Endothelial cell (in vitro differentiated cells): ENCODE results near the gene PRKD3. TPM values are rescaled to one million over a fixed set of nuclear protein-coding genes. Genes with fewer than 3 reads are reported as not detected.
A peak's percentile ranks its signal among the peaks of the same experiment; 100 is the strongest.

Source experiments
- DNase-seq: peaks from one replicate; pipeline ENCODE4 v3.0.0; 2021; ENCODE audit warnings: low spot score
- H3K27ac Mint-ChIP-seq: one replicate; pipeline ENCODE4 v1.8.0; 2021; ENCODE audit warnings: mixed read lengths, inconsistent platforms; ENCODE audit not compliant: unreplicated experiment
- H3K27me3 Mint-ChIP-seq: one replicate; pipeline ENCODE4 v1.8.0; 2021; ENCODE audit warnings: mild to moderate bottlenecking, moderate library complexity, mixed read lengths, inconsistent platforms; ENCODE audit not compliant: unreplicated experiment
- H3K36me3 Mint-ChIP-seq: one replicate; pipeline ENCODE4 v1.8.0; 2021; ENCODE audit warnings: mild to moderate bottlenecking, low read depth, mixed read lengths, inconsistent platforms; ENCODE audit not compliant: unreplicated experiment
- H3K4me1 Mint-ChIP-seq: one replicate; pipeline ENCODE4 v1.8.0; 2021; ENCODE audit warnings: mild to moderate bottlenecking, mixed read lengths, inconsistent platforms; ENCODE audit not compliant: unreplicated experiment
- H3K4me3 Mint-ChIP-seq: one replicate; pipeline ENCODE4 v1.8.0; 2021; ENCODE audit warnings: mild to moderate bottlenecking, mixed read lengths, inconsistent platforms; ENCODE audit not compliant: unreplicated experiment
- H3K9me3 Mint-ChIP-seq: one replicate; pipeline ENCODE4 v1.8.0; 2021; ENCODE audit warnings: mixed read lengths, inconsistent platforms; ENCODE audit not compliant: unreplicated experiment
- total RNA-seq: library from RNA; stranded (reverse); fragmentation: NEBNext Ultra II Directional; extraction: Animal tissue kit (Norgen Biotek cat#: 25700); gene quantifications from one replicate; pipeline ENCODE4 v1.2.1, GENCODE V29; 2021; ENCODE audit not compliant: unreplicated experiment
- TF ChIP-seq, protein P1 (sequence below): fragments of 200-600 bp; sonication (generic); IDR thresholded peaks from one replicate; pipeline ENCODE4 v1.5.0; 2021; ENCODE audit warnings: antibody characterized with exemption; ENCODE audit not compliant: unreplicated experiment

The PRKD3 gene
- total RNA-seq, 1 donor from 2014 or later, result 71.3 TPM

DNA sequence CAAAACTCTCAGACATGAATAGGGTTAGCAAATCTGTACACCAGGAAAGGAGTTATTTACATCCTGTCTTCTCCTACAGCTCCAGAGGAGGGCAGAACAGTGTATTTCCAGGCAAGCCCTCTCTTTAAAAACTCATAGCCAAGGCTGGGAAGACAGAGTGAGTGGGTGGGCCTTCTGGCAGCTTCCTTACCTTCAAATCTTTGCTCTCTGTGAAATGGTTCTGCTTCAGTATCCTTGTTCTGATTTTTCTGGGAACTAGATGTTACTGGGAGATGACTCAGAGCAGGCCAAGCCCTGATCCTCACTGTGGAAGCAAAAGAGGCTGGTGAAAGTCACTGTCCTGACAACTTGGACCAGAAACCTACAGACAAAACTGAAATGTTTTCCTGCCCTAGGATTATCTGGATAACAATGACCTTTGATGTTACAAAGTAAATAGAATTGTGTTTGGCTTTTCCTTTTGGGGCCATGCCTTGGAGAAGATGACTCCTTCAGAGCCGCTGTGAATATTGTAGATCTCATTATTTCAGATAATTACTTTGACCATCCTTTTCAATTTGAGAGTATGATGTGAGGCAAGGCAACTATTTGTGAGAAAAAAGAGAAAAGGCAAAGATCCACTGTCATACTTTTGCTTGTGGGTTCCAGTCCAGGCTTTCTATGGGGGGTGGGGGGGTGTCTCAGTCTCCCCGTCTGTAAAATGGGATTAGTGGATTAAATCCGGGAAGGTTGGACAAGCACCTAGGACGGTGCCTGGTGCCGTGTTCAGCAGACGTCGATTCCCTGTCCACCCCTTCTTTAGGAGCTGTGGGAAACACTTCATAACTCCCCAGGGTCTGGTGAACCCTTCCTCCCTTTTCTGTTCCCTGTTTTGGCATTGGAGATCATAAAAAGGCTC is 19.2 kb upstream of the PRKD3 start:
- Mint-ChIP-seq H3K4me1 (peaks cover 43% of the 10 kb centered on the region), H3K4me3 (peak overlapping the region; percentile 92), H3K9me3 (no peaks in the 10 kb centered on the region), H3K36me3 (no peaks in the 10 kb centered on the region), H3K27ac (peak overlapping the region; percentile 65), H3K27me3 (peaks cover 5% of the 10 kb centered on the region)
- DNase-seq, result peak; percentile 22
- TF ChIP-seq, protein P1, sequence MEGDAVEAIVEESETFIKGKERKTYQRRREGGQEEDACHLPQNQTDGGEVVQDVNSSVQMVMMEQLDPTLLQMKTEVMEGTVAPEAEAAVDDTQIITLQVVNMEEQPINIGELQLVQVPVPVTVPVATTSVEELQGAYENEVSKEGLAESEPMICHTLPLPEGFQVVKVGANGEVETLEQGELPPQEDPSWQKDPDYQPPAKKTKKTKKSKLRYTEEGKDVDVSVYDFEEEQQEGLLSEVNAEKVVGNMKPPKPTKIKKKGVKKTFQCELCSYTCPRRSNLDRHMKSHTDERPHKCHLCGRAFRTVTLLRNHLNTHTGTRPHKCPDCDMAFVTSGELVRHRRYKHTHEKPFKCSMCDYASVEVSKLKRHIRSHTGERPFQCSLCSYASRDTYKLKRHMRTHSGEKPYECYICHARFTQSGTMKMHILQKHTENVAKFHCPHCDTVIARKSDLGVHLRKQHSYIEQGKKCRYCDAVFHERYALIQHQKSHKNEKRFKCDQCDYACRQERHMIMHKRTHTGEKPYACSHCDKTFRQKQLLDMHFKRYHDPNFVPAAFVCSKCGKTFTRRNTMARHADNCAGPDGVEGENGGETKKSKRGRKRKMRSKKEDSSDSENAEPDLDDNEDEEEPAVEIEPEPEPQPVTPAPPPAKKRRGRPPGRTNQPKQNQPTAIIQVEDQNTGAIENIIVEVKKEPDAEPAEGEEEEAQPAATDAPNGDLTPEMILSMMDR, result no peak

DNA sequence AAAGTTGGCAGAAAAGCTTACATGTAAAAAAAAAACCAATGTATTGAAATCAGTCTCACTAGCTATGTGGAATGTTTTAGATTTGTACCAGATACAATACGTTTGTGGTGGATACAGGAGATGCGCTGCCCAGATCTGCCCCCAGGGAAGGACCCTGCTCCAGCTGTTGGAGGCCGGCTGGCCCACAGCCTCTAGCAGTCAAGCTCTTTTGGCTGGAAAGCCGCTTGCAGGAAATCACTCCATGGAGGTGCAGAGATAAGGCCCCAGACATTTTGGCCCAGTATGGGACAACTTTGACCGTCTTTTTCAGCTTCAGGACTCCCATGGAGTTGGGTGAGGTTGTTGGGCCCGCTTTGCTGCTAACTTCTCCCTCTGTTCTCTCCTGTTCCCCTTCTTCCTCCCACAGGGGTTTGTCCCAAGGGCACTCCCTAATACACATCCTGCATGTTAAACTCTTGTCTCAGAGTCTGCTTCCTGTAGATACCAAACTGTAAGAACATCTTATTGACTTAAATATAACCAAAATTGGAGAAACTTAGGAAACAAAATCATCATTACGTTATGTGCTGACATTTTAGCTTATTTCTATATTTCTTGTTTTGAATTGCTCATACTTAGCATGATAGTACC is 18.1 kb upstream of the PRKD3 start:
- peak; percentile 10 for DNase-seq
- H3K4me1 Mint-ChIP-seq, result peaks cover 40% of the 10 kb centered on the region
- no peaks in the 10 kb centered on the region for H3K36me3 Mint-ChIP-seq
- no peak overlapping the region for H3K4me3 Mint-ChIP-seq
- peak overlapping the region; percentile 65 for H3K27ac Mint-ChIP-seq
- peaks cover 3% of the 10 kb centered on the region for H3K27me3 Mint-ChIP-seq
- TF ChIP-seq, protein P1, result no peak
- no peaks in the 10 kb centered on the region for H3K9me3 Mint-ChIP-seq

DNA sequence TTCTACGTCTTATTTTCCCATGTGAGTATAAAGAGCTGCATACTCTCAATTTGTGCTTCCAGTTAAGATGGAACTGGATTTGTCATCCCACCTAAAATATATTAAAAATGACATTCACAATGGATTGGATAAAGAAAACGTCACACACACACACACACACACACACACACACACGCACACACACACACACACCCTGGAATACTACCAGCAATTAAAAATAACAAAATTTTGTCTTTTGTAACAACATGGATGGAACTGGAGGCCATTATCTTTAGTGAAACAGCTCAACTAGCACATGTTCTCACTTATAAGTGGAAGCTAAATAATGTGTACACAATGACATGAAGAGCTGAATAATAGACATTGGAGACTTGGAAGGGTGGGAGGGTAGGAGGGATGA is 16.0 kb upstream of the PRKD3 start:
- Mint-ChIP-seq H3K9me3 (no peaks in the 10 kb centered on the region), H3K4me1 (peaks cover 33% of the 10 kb centered on the region), H3K36me3 (no peaks in the 10 kb centered on the region), H3K27me3 (peaks cover 3% of the 10 kb centered on the region), H3K4me3 (no peak overlapping the region), H3K27ac (no peak overlapping the region)
- no peak for DNase-seq
- TF ChIP-seq, protein P1, result no peak

DNA sequence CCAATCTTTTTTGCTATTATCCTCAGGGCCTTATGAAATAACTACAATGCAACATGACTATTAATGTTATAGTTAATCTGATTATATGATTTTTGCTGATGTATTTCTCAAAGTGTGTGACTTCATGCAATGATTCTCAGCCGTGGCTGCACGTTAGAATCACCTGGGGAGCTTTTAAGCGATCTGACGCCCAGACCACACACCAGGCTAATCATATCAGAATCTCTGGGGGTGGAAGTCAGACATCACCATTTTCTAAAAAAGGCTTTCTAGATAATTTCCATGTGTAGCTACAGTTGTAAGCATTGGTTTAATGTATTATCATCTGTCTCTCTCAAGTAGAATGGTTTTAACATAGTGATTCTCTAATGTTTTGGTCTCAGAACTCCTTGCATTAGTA is 14.3 kb upstream of the PRKD3 start:
- TF ChIP-seq, protein P1, result no peak
- Mint-ChIP-seq H3K4me1 (peaks cover 28% of the 10 kb centered on the region), H3K4me3 (no peak overlapping the region), H3K36me3 (no peaks in the 10 kb centered on the region), H3K27me3 (peaks cover 1% of the 10 kb centered on the region), H3K27ac (no peak overlapping the region), H3K9me3 (no peaks in the 10 kb centered on the region)
- DNase-seq, result no peak
